ENCODE data around the gene NCK2. TPM values are rescaled to one million over a fixed set of nuclear protein-coding genes. Genes with fewer than 3 reads are reported as not detected.
A peak's percentile ranks its signal among the peaks of the same experiment; 100 is the strongest.

The NCK2 gene
- total RNA-seq, 1 donor from 2014 or later, result 90.0 TPM

GRCh38 chr2:105790461-105791149, 45.9 kb downstream of the NCK2 start:
- Histone ChIP-seq H3K27me3 (ENCODE audit: control insufficient read depth, insufficient read depth, low read length) (no peaks in the 10 kb centered on the region), H3K36me3 (ENCODE audit: control insufficient read depth, insufficient read depth, low read length) (no peaks in the 10 kb centered on the region), H3K4me3 (ENCODE audit: low read depth, low read length) (no peak overlapping the region)
- FAIRE-seq (no peak), DNase-seq (ENCODE audit: low read depth) (peak; percentile 80)
- TF ChIP-seq CTCF (IDR thresholded peaks at IDR 0.05; ENCODE audit: insufficient read depth, low read length, severe bottlenecking), result no peak

- no peak for TF ChIP-seq CTCF (IDR thresholded peaks at IDR 0.05; ENCODE audit: insufficient read depth, low read length, severe bottlenecking)
- no peak for FAIRE-seq
- no peak for DNase-seq (ENCODE audit: low read depth)
- Histone ChIP-seq H3K27me3 (ENCODE audit: control insufficient read depth, insufficient read depth, low read length) (no peaks in the 10 kb centered on the region), H3K4me3 (ENCODE audit: low read depth, low read length) (no peak overlapping the region), H3K36me3 (ENCODE audit: control insufficient read depth, insufficient read depth, low read length) (no peaks in the 10 kb centered on the region)
Measured at GRCh38 chr2:105791229-105791628, 46.5 kb downstream of the NCK2 start.

- Histone ChIP-seq H3K27me3 (ENCODE audit: control insufficient read depth, insufficient read depth, low read length) (no peaks in the 10 kb centered on the region), H3K4me3 (ENCODE audit: low read depth, low read length) (no peak overlapping the region), H3K36me3 (ENCODE audit: control insufficient read depth, insufficient read depth, low read length) (no peaks in the 10 kb centered on the region)
- FAIRE-seq (no peak), DNase-seq (ENCODE audit: low read depth) (no peak)
- no peak for TF ChIP-seq CTCF (IDR thresholded peaks at IDR 0.05; ENCODE audit: insufficient read depth, low read length, severe bottlenecking)
Measured at GRCh38 chr2:105792561-105792960, 47.8 kb downstream of the NCK2 start.

- DNase-seq (ENCODE audit: low read depth), result no peak
Measured at GRCh38 chr2:105793196-105793975, 48.7 kb downstream of the NCK2 start.

GRCh38 chr2:105794926-105795574, 50.3 kb downstream of the NCK2 start:
- H3K4me3 ChIP-seq (ENCODE audit: low read depth, low read length), result no peak overlapping the region
- H3K27me3 ChIP-seq (ENCODE audit: control insufficient read depth, insufficient read depth, low read length), result no peaks in the 10 kb centered on the region
- FAIRE-seq (no peak), DNase-seq (ENCODE audit: low read depth) (no peak)
- no peak for TF ChIP-seq CTCF (IDR thresholded peaks at IDR 0.05; ENCODE audit: insufficient read depth, low read length, severe bottlenecking)
- no peaks in the 10 kb centered on the region for H3K36me3 ChIP-seq (ENCODE audit: control insufficient read depth, insufficient read depth, low read length)

More at GRCh38 chr2:105793196-105793975, 48.7 kb downstream of the NCK2 start:
- Histone ChIP-seq H3K36me3 (ENCODE audit: control insufficient read depth, insufficient read depth, low read length) (no peaks in the 10 kb centered on the region), H3K4me3 (ENCODE audit: low read depth, low read length) (no peak overlapping the region), H3K27me3 (ENCODE audit: control insufficient read depth, insufficient read depth, low read length) (no peaks in the 10 kb centered on the region)
- no peak for FAIRE-seq
- TF ChIP-seq CTCF (IDR thresholded peaks at IDR 0.05; ENCODE audit: insufficient read depth, low read length, severe bottlenecking), result no peak

Measured in bronchial epithelial cell (primary cell).